ENCODE results near the gene ANAPC2. TPM values are rescaled to one million over a fixed set of nuclear protein-coding genes. Genes with fewer than 3 reads are reported as not detected.

Gene ANAPC2
- total RNA-seq, 1 donor = 32.9 TPM

- no peak overlapping the region for H2AFZ ChIP-seq (ENCODE audit: low read length)
- peaks cover 27% of the 10 kb centered on the region for H4K20me1 ChIP-seq (ENCODE audit: insufficient read depth, low read length)
- no peak for TF ChIP-seq CTCF (IDR thresholded peaks at IDR 0.05; ENCODE audit: extremely low read depth, low read depth, low read length)
- H3K36me3 ChIP-seq (ENCODE audit: insufficient read depth, low read length) = no peaks in the 10 kb centered on the region
- no peak overlapping the region for H3K27ac ChIP-seq (ENCODE audit: low read depth, low read length)
- DNase-seq (ENCODE audit: insufficient read length, low spot score, missing footprints) = no peak
- peaks cover 78% of the 10 kb centered on the region for H3K79me2 ChIP-seq (ENCODE audit: insufficient read depth, low read length)
- H3K9me3 ChIP-seq (ENCODE audit: low read depth, low read length) = no peaks in the 10 kb centered on the region
- H3K4me1 ChIP-seq (ENCODE audit: insufficient read depth, low read length) = peaks cover 44% of the 10 kb centered on the region
- no peak overlapping the region for H3K4me3 ChIP-seq (ENCODE audit: insufficient read depth, low read length)
- no peaks in the 10 kb centered on the region for H3K27me3 ChIP-seq (ENCODE audit: insufficient read depth, low read length)
- H3K4me2 ChIP-seq (ENCODE audit: insufficient read depth, low read length) = no peak overlapping the region
Measured at GRCh38 chr9:137202966-137203365, 14.6 kb upstream of the ANAPC2 start.

- H2AFZ ChIP-seq (ENCODE audit: low read length) = peak overlapping the region; percentile 78
- H3K27me3 ChIP-seq (ENCODE audit: insufficient read depth, low read length) = no peaks in the 10 kb centered on the region
- no peaks in the 10 kb centered on the region for H3K36me3 ChIP-seq (ENCODE audit: insufficient read depth, low read length)
- peak overlapping the region; percentile 87 for H3K4me3 ChIP-seq (ENCODE audit: insufficient read depth, low read length)
- no peaks in the 10 kb centered on the region for H3K9me3 ChIP-seq (ENCODE audit: low read depth, low read length)
- no peak for TF ChIP-seq CTCF (IDR thresholded peaks at IDR 0.05; ENCODE audit: extremely low read depth, low read depth, low read length)
- no peak for DNase-seq (ENCODE audit: insufficient read length, low spot score, missing footprints)
- H3K4me2 ChIP-seq (ENCODE audit: insufficient read depth, low read length) = peak overlapping the region; percentile 86
- H4K20me1 ChIP-seq (ENCODE audit: insufficient read depth, low read length) = peaks cover 33% of the 10 kb centered on the region
- H3K4me1 ChIP-seq (ENCODE audit: insufficient read depth, low read length) = peaks cover 39% of the 10 kb centered on the region
- peak overlapping the region; percentile 28 for H3K27ac ChIP-seq (ENCODE audit: low read depth, low read length)
- H3K79me2 ChIP-seq (ENCODE audit: insufficient read depth, low read length) = peaks cover 78% of the 10 kb centered on the region
Measured at GRCh38 chr9:137201205-137201868, 13.0 kb upstream of the ANAPC2 start.

GRCh38 chr9:137200311-137201204 is 12.2 kb upstream of the ANAPC2 start, which contains the start of gene TPRN:
Gene TPRN (minus strand): TSS chr9:137200741. CDS start chr9:137200711, 30 bp downstream.
- H4K20me1 ChIP-seq (ENCODE audit: insufficient read depth, low read length) = peaks cover 33% of the 10 kb centered on the region
- peaks cover 34% of the 10 kb centered on the region for H3K4me1 ChIP-seq (ENCODE audit: insufficient read depth, low read length)
- H3K4me3 ChIP-seq (ENCODE audit: insufficient read depth, low read length) = peak within 1 kb of the TSS; percentile 87
- H3K9me3 ChIP-seq (ENCODE audit: low read depth, low read length) = no peaks in the 10 kb centered on the region
- peaks cover 76% of the 10 kb centered on the region for H3K79me2 ChIP-seq (ENCODE audit: insufficient read depth, low read length)
- no peak for TF ChIP-seq CTCF (IDR thresholded peaks at IDR 0.05; ENCODE audit: extremely low read depth, low read depth, low read length)
- H3K36me3 ChIP-seq (ENCODE audit: insufficient read depth, low read length) = no peaks in the 10 kb centered on the region
- peak within 1 kb of the TSS; percentile 86 for H3K4me2 ChIP-seq (ENCODE audit: insufficient read depth, low read length)
- DNase-seq (ENCODE audit: insufficient read length, low spot score, missing footprints) = peak; percentile 100
- no peaks in the 10 kb centered on the region for H3K27me3 ChIP-seq (ENCODE audit: insufficient read depth, low read length)
- peak within 1 kb of the TSS; percentile 28 for H3K27ac ChIP-seq (ENCODE audit: low read depth, low read length)
- peak within 1 kb of the TSS; percentile 78 for H2AFZ ChIP-seq (ENCODE audit: low read length)

Data from osteoblast (primary cell).